ENCODE data around the gene CABCOCO1. TPM values are rescaled to one million over a fixed set of nuclear protein-coding genes. Genes with fewer than 3 reads are reported as not detected.

The CABCOCO1 gene
- total RNA-seq, result not detected in 2 replicates

DNA sequence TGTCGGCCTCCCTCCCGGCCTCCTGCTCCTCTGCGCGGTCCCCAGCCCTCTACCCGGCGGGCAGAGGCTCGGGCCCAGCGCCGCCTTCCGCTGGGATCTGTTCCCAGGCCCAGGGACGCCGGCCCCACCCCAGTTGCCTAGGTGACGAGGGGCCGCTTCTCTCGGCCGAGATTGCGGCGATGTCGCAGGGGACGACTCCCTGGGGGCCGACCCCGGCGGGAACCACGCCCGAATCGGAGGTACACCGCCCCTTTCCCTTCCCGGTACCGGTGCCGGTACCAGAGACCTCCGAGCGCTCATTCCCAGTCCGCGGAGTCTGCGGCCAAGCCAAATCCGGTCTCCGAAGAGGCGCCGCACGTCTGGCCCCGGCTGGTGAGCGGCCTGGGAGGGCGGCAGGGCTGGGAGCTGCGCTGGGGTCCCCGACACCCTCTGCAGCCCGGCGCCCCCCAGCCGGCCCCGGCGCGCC, at the start of gene CABCOCO1:
CABCOCO1 (plus strand) TSS at position 136 of the 466 bp plus-strand sequence; CDS start at position 180, 44 bp downstream.
- DNase-seq (ENCODE audit: low read depth in 2 of 2), result peak in 1 of 2 donors; percentile 62

DNA sequence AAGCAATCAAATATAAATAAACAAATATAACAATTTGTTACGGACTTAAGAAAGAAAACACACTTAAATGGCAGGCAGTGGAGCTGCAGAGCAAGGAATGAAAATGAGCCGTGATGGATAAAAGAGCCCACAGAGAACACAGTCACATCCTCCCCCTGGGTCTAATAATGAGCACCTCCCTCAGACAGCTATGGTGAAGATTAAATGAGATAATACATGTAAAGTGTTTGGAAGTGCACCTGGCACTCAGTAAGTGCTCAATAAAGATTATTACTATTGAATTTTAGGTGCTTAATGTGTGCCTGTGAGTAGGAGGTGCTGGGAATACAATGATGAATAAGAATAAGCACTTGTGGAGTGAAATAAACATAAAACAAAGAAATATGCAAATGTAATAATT, 49.1 kb upstream of the CABCOCO1 start:
- no peak for DNase-seq (ENCODE audit: low read depth in 2 of 2)

- no peak for DNase-seq (ENCODE audit: low read depth in 2 of 2)
These were observed 46.1 kb upstream of the CABCOCO1 start for GRCh38 chr10:61616611-61617010.

- no peak for DNase-seq (ENCODE audit: low read depth in 2 of 2)
These were observed 45.5 kb upstream of the CABCOCO1 start for GRCh38 chr10:61617180-61617579.

DNA sequence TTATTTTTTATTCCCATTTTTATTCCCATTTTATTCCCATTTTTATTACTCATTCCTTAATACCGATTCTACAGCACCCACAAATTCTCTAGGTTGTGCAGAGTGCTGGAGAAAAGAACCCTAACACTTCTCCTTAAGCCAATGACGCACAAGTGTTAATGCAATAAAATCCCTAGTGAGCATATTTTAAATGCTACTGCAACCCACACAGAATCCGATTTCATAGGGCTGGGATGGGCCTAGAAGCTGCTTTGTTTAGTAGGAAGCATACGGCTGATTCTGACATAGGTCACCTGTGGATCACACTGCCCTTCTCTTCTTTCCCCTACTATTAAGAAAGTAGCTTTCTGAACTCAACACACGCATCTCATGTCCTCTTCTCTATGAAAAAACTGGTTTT, 45.1 kb upstream of the CABCOCO1 start:
- no peak for DNase-seq (ENCODE audit: low read depth in 2 of 2)

GRCh38 chr10:61618388-61618961, 44.3 kb upstream of the CABCOCO1 start:
- no peak for DNase-seq (ENCODE audit: low read depth in 2 of 2)

GRCh38 chr10:61620506-61620905, 42.2 kb upstream of the CABCOCO1 start:
- DNase-seq (ENCODE audit: low read depth in 2 of 2), result peak in 1 of 2 donors; percentile 27

- DNase-seq (ENCODE audit: low read depth in 2 of 2), result peak in 1 of 2 donors; percentile 60
These were observed 41.1 kb upstream of the CABCOCO1 start for GRCh38 chr10:61621605-61622051.

DNA sequence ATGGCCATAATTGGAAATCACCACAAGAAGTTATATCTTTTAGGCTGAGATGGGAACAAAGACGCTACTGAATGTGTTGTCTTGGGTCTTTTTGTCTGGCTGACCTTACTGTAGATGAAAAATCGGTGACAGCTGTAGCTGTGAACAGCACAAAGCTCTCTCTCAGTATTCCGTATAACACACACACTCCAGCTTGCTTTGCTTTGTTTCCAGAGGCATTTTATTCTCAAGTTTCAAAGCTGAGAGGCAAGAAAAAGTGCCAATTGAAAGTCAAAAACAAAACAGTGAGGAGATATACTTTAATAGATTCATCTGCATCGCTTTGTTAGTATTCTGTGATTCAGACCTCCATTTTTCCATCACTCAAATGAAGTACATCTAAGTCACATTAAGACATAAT, 39.6 kb upstream of the CABCOCO1 start:
- no peak for DNase-seq (ENCODE audit: low read depth in 2 of 2)

GRCh38 chr10:61626209-61626608, 36.5 kb upstream of the CABCOCO1 start:
- no peak for DNase-seq (ENCODE audit: low read depth in 2 of 2)

DNA sequence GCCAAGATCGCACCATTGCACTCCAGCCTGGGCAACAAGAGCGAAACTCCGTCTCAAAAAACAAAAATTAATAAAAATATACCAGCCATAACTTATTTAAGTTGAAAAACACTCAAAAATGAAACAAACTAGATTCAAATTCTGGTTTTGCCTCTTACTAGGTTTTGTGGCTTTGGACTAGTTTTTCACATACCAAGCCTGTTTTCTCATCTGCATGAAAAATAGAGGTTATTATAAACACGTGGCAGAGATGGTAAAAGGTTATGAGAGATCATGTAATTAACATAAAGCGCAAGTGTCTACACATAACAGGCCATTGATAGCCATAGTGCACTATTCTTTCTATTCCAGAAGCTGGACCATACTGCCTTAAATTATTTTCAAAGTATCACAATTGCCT, 35.5 kb upstream of the CABCOCO1 start:
- DNase-seq (ENCODE audit: low read depth in 2 of 2), result no peak

DNA sequence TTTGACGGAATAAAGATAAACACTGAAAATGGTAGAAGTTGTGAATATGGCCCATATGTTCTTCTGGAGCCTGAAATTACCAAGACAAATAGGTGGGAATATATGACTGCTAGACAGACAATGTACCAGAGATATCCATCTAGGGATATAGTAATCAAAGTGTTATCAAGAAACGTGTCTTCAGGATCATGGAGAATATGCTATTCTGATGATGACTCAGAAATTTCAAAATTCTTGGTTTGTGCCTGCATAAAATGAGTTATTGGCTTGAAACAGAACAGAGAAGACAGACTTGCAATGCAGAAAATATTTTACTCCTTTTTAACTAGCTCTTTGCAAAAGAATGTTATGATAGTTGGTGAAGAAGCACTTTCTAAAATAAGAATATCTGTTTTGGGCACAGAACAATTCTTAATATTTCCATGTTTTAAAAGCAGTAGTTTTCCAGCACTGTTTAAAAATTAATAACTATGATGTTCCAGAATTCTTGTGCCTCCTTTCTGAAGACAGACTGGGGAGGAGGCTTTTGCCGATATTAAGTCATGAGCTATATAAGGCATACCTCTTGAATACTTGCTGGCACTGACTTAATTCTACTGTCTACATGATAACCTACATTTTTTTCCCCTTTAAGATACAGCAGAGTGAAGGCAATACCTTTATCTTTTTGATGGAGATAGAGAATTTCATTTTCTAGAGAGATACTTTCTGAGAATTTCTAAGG, 34.4 kb upstream of the CABCOCO1 start:
- no peak for DNase-seq (ENCODE audit: low read depth in 2 of 2)

DNA sequence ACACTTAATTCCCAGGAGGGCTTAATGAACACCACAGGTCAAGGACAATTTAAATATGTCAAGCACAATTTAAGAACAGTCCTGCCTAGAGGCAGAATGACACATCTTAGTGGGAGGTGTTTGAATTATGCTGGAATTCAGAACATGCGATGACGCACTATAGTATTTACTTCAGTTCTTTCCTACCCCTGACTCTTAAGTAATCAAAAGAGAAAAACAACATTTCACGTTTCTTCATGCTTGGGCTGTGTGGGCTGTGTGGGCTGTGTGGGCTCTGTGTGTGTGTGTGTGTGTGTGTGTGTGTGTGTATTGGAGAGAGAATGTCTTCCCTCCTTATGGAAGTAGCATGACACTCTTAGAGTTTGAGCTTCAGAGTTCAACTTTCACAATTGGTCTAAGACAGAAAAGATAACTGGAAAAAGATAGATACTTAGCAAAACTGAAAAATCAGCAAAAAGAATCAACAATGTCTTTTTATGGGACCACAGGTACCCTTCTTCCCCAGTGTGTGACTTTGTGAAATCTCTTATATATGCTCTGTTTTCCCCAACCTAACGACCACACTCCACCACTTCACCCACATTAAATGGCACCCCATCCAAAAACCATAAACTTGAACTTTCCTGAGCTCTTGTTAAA, 33.7 kb upstream of the CABCOCO1 start:
- DNase-seq (ENCODE audit: low read depth in 2 of 2), result peak in 1 of 2 donors; percentile 74

DNA sequence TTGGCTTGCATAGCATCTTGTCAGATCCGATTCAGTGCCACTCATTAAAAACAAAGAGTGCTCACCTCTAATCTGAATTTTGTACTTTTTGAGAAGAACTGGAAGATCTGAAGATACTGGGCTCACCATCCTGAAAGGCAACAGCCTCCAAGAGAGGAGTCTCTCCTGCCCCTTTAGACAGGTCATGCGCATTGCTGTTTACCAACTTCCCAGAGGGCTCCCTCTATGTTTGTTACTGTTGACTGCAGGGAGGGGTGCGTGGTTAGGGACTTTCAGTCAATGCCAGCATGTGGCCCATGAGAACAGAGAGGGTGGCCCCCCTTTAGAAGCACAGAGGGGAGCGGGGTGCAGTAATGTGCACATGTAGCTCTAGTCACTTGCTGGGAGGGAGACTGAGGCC, 33.2 kb upstream of the CABCOCO1 start:
- no peak for DNase-seq (ENCODE audit: low read depth in 2 of 2)

DNA sequence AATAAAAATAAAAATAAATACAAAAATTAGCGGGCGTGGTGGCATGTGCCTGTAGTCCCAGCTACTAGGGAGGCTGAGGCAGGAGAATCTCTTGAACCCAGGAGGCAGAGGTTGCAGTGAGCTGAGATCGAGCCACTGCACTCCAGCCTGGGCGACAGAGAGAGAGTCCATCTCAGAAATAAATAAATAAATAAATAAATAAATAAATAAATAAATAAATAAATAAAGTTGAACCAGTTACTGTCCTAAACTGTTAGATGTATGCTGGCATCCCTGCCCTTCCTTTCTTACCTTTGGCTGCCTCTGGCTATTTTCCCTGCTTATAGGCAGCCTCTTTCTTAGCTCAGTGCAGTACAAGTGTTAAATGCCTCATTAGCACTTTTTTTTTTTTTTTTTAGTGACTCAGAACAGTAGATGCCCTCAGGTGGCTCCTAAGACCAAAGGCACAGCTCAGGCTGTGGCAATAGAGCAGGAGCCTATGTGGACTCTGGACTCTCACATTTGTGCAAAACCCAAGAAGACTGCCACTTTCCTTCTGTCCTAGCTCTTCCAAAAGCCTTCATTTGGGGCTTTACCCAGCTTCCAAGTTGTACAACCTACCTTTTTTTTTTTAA, 30.6 kb upstream of the CABCOCO1 start:
- no peak for DNase-seq (ENCODE audit: low read depth in 2 of 2)

GRCh38 chr10:61633665-61634064, 29.1 kb upstream of the CABCOCO1 start:
- peak in 1 of 2 donors; percentile 65 for DNase-seq (ENCODE audit: low read depth in 2 of 2)

DNA sequence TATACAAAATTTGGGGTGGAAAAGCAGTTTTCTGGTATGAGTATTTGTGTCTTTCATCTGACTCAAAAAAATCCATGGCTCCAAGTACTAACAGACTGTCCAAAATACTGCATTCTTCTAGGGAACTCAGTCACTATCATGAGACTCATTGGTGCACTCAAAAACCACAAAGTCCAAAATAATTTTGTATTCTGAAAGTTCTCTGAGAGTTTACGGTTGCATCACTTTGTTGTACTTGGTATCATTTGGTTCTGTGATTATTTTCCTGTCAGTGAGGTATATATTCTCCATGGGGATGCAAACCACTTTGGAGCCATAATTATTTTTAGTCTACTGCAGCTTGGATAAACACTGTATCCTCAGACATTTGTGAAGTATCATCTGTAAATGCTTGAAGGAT, 28.0 kb upstream of the CABCOCO1 start:
- no peak for DNase-seq (ENCODE audit: low read depth in 2 of 2)

DNA sequence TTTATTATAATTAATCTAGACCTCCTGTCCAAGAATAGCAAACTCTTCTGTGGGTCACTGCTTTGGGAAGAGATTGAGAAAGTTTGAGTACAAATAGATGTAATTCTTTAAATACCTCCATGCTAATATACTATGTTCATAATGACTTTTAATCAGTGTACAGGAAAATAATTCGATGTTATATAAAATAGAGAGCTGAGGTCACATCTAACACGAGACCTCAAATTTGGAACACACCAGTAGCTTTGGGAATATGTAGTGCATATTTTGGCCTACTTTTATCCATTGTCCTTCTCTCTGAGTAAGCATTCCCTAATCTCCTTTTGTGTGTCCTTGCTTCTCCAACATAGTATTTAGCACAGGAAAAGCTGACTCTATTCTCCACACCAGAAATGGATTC, 27.3 kb upstream of the CABCOCO1 start:
- DNase-seq (ENCODE audit: low read depth in 2 of 2), result no peak

- DNase-seq (ENCODE audit: low read depth in 2 of 2), result peak in 1 of 2 donors; percentile 54
These were observed 26.8 kb upstream of the CABCOCO1 start for GRCh38 chr10:61635932-61636331.

DNA sequence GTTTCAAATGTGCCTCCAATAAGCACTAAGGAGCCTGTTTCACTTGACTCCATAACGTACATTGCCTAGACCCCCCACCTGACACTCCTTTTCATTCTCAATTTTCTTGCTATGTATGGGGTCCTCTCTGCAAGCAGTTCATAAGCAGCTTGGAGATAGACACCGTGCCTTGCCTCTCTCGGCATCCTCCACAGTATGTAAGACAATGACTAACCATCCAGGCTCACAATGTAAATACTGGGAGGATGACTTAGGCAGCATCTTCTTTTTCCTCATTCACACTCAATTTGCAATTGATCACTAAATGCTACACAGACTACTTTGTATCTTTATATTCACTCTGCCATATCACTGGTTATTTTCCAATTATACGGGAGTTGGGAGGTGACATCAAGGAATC, 22.8 kb upstream of the CABCOCO1 start:
- DNase-seq (ENCODE audit: low read depth in 2 of 2), result no peak

- no peak for DNase-seq (ENCODE audit: low read depth in 2 of 2)
These were observed 21.9 kb upstream of the CABCOCO1 start for GRCh38 chr10:61640856-61641255.

GRCh38 chr10:61642150-61642571, 20.6 kb upstream of the CABCOCO1 start:
- no peak for DNase-seq (ENCODE audit: low read depth in 2 of 2)
